HepG2 (cell line): ENCODE results near the gene RPTOR. TPM values are rescaled to one million over a fixed set of nuclear protein-coding genes. Genes with fewer than 3 reads are reported as not detected.
A peak's percentile ranks its signal among the peaks of the same experiment; 100 is the strongest.

Experiments used
- ATAC-seq: fragments of 200-7000 bp; cut with Tn5 transposase; 3 replicates; pipeline ENCODE4 v1.9.1; 2020; ENCODE audit warnings: mild to moderate bottlenecking, moderate library complexity
- BruUV-seq: library from RNA; stranded (reverse); fragments of 400-500 nt; replicated peaks from 2 replicates; lab custom pipeline; 2021; lab: Mats Ljungman, UMichigan
- CTCF ChIA-PET: fragments of 300-600 bp; formaldehyde crosslinking; extraction: SDS; loops from one replicate; lab custom pipeline; 2021; ENCODE audit warnings: low total read pairs, inconsistent platforms, low intra/inter-chr PET ratio; lab: Yijun Ruan, JAX
- POLR2A ChIA-PET: fragments of 350-600 bp; sonication (Branson Sonifier 250); formaldehyde crosslinking; loops from one replicate; lab custom pipeline; 2020; ENCODE audit warnings: antibody characterized with exemption, inconsistent platforms; lab: Yijun Ruan, JAX
- DNase-seq: peaks from one replicate; pipeline ENCODE4 v3.0.0-alpha.2; 2015; ENCODE audit warnings: low spot score
- FAIRE-seq: peaks from 3 replicates; lab custom pipeline; 2011; peaks lifted over from hg19 to GRCh38; lab: Jason Lieb, UNC
- H2AFZ ChIP-seq: one replicate; pipeline ENCODE4 v1.6.1; 2011; ENCODE audit warnings: low read length, inconsistent platforms
- H3K27ac ChIP-seq: fragments of 300-600 bp; 3 replicates; pipeline ENCODE4 v1.8.0; 2011; ENCODE audit warnings: mixed run types, mild to moderate bottlenecking, mixed read lengths, low read length, inconsistent platforms; ENCODE audit not compliant: insufficient read depth; ENCODE audit errors: extremely low read length
- H3K27me3 ChIP-seq, 2 experiments: fragments of 200-600 bp in 1 of 2; 2 replicates in 1 of 2; 3 replicates in 1 of 2; pipeline versions ENCODE4 v1.6.0 to v1.8.0; 2011; ENCODE audit warnings: low read length in 2 of 2, mild to moderate bottlenecking in 2 of 2, moderate library complexity in 2 of 2, inconsistent platforms in 1 of 2; ENCODE audit not compliant: insufficient read depth in 2 of 2, control insufficient read depth in 1 of 2
- H3K36me3 ChIP-seq, 2 experiments: fragments of 200-600 bp in 1 of 2; replicated peaks in 1 of 2; 2 replicates in 1 of 2; 3 replicates in 1 of 2; pipeline versions ENCODE4 v1.5.1 to v1.8.0; 2011; ENCODE audit warnings: low read length in 2 of 2, inconsistent platforms in 1 of 2; ENCODE audit not compliant: insufficient read depth in 2 of 2, control insufficient read depth in 1 of 2
- H3K4me1 ChIP-seq: 2 replicates; pipeline ENCODE4 v1.5.1; 2012; ENCODE audit warnings: low read length, inconsistent platforms; ENCODE audit not compliant: insufficient read depth
- H3K4me2 ChIP-seq: 2 replicates; pipeline ENCODE4 v1.6.0; 2011; ENCODE audit warnings: low read depth, low read length, inconsistent platforms
- H3K4me3 ChIP-seq, 3 experiments: fragments of 200-600 bp in 1 of 3; sonication (generic), shearing (Covaris generic) in 1 of 3; replicated peaks in 1 of 3; 2 replicates each; pipeline ENCODE4 v1.5.1; 2011 to 2016; ENCODE audit warnings: low read length in 3 of 3, inconsistent platforms in 2 of 3, low read depth in 2 of 3, mild to moderate bottlenecking in 2 of 3, control low read depth in 1 of 3, mixed read lengths in 1 of 3; ENCODE audit not compliant: insufficient read depth in 1 of 3
- H3K79me2 ChIP-seq: one replicate; pipeline ENCODE4 v1.6.1; 2011; ENCODE audit warnings: low read length, inconsistent platforms; ENCODE audit not compliant: insufficient read depth
- H3K9ac ChIP-seq: 2 replicates; pipeline ENCODE4 v1.6.0; 2011; ENCODE audit warnings: mild to moderate bottlenecking, low read depth, low read length, inconsistent platforms; ENCODE audit not compliant: insufficient read depth
- H3K9me3 ChIP-seq: 2 replicates; pipeline ENCODE4 v1.5.1; 2012; ENCODE audit warnings: mild to moderate bottlenecking, low read length
- H4K20me1 ChIP-seq: 2 replicates; pipeline ENCODE4 v1.6.0; 2011; ENCODE audit warnings: inconsistent platforms, mild to moderate bottlenecking, low read length, moderate library complexity; ENCODE audit not compliant: insufficient read depth
- BCL6 ChIP-seq: IDR thresholded peaks from 2 replicates; pipeline ENCODE4 v1.6.1; 2016; ENCODE audit warnings: missing genetic modification reagents, missing compliant biosample characterization
- CBX1 ChIP-seq: IDR thresholded peaks from one replicate; pipeline ENCODE4 v1.6.1; 2016; ENCODE audit warnings: antibody characterized with exemption, low read depth
- ELF4 ChIP-seq: sonication (generic); formaldehyde crosslinking; IDR thresholded peaks from 2 replicates; pipeline ENCODE4 v1.5.0; 2020; ENCODE audit warnings: missing genetic modification reagents, mild to moderate bottlenecking, moderate library complexity, borderline replicate concordance
- GZF1 ChIP-seq: sonication (generic); formaldehyde crosslinking; IDR thresholded peaks from 2 replicates; pipeline ENCODE4 v1.5.1; 2020; ENCODE audit warnings: mild to moderate bottlenecking, missing genetic modification reagents
- HOXD1 ChIP-seq: sonication (generic); formaldehyde crosslinking; IDR thresholded peaks from 2 replicates; pipeline ENCODE4 v1.5.0; 2020; ENCODE audit warnings: missing genetic modification reagents
- ISX ChIP-seq: sonication (generic); formaldehyde crosslinking; conservative IDR thresholded peaks from 2 replicates; pipeline ENCODE4 v1.5.0; 2020; ENCODE audit warnings: missing genetic modification reagents
- JUN ChIP-seq: sonication (generic); formaldehyde crosslinking; IDR thresholded peaks from 2 replicates; pipeline ENCODE4 v1.4.0; 2020; ENCODE audit warnings: mild to moderate bottlenecking, missing genetic modification reagents
- NFKB2 ChIP-seq: sonication (generic); formaldehyde crosslinking; IDR thresholded peaks from 2 replicates; pipeline ENCODE4 v1.4.0; 2020; ENCODE audit warnings: missing genetic modification reagents, borderline replicate concordance
- PHF21A ChIP-seq: sonication (generic); formaldehyde crosslinking; IDR thresholded peaks from 2 replicates; pipeline ENCODE4 v1.5.0; 2020; ENCODE audit warnings: mild to moderate bottlenecking, missing genetic modification reagents
- RBAK ChIP-seq: sonication (generic); formaldehyde crosslinking; IDR thresholded peaks from 2 replicates; pipeline ENCODE4 v1.5.1; 2020; ENCODE audit warnings: mild to moderate bottlenecking, missing genetic modification reagents
- SP140L ChIP-seq: sonication (generic); formaldehyde crosslinking; IDR thresholded peaks from 2 replicates; pipeline ENCODE4 v1.4.0; 2020; ENCODE audit warnings: missing genetic modification reagents, borderline replicate concordance
- ZBTB1 ChIP-seq: sonication (generic); formaldehyde crosslinking; IDR thresholded peaks from 2 replicates; pipeline ENCODE4 v1.4.0; 2020; ENCODE audit warnings: missing genetic modification reagents, borderline replicate concordance
- ZBTB42 ChIP-seq: sonication (generic); formaldehyde crosslinking; IDR thresholded peaks from 2 replicates; pipeline ENCODE4 v1.5.0; 2020; ENCODE audit warnings: mild to moderate bottlenecking, missing genetic modification reagents
- ZC3H13 ChIP-seq: sonication (generic); formaldehyde crosslinking; IDR thresholded peaks from 2 replicates; pipeline ENCODE4 v1.8.1; 2023; ENCODE audit warnings: mild to moderate bottlenecking, missing genetic modification reagents, moderate library complexity
- ZKSCAN5 ChIP-seq: sonication (generic); formaldehyde crosslinking; IDR thresholded peaks from 2 replicates; pipeline ENCODE4 v1.5.1; 2020; ENCODE audit warnings: mild to moderate bottlenecking, missing genetic modification reagents
- ZMYM2 ChIP-seq: sonication (generic); formaldehyde crosslinking; IDR thresholded peaks from 2 replicates; pipeline ENCODE4 v1.8.0; 2022; ENCODE audit warnings: mild to moderate bottlenecking, missing genetic modification reagents
- ZNF24 ChIP-seq: fragments of 450-650 bp; IDR thresholded peaks from 2 replicates; pipeline ENCODE4 v1.6.1; 2017; ENCODE audit warnings: antibody characterized with exemption, mild to moderate bottlenecking
- ZNF253 ChIP-seq: sonication (generic); formaldehyde crosslinking; IDR thresholded peaks from 2 replicates; pipeline ENCODE4 v1.8.0; 2022; ENCODE audit warnings: mild to moderate bottlenecking, missing genetic modification reagents, borderline replicate concordance
- ZNF772 ChIP-seq: sonication (generic); formaldehyde crosslinking; IDR thresholded peaks from 2 replicates; pipeline ENCODE4 v1.5.0; 2020; ENCODE audit warnings: mild to moderate bottlenecking, missing genetic modification reagents
- WGBS: methylation state at CpG from one replicate; pipeline ENCODE4 v1.1.6; 2017; ENCODE audit warnings: low lambda C conversion rate; 5-methylcytosine and 5-hydroxymethylcytosine counted together
- in situ Hi-C: cut with HindIII; loops from 2 replicates; pipeline ENCODE4 v1.10.0; 2017; ENCODE audit warnings: low pct_unique_long_range_greater_than_20kb; ENCODE audit not compliant: extremely low pct_ligation_motif_present
- intact Hi-C: fragments of 100-400 bp; cut with micrococcal nuclease; formaldehyde crosslinking; loops from one replicate; pipeline ENCODE4 v1.10.0; 2022; ENCODE audit not compliant: unreplicated experiment
- polyA plus RNA-seq, 8 experiments: library from polyadenylated mRNA; depleted of rRNA in 3 of 8; stranded (reverse) in 7 of 8; unstranded in 1 of 8; fragments of >200 nt; fragmentation: Illumina TruSeq in 4 of 8; extraction: Trizol in 4 of 8; gene quantifications; 2 replicates each; pipeline versions ENCODE4 v1.2.1 to v1.2.3, GENCODE V29; 2011 to 2016; ENCODE audit warnings: low read depth in 4 of 8, missing spikeins in 1 of 8, mixed read lengths in 1 of 8; ENCODE audit not compliant: insufficient read depth in 1 of 8
- total RNA-seq, 5 experiments: library from RNA; depleted of rRNA; stranded (reverse); fragments of >200 nt; fragmentation: Illumina TruSeq; extraction: Trizol; gene quantifications; 2 replicates each; pipeline ENCODE4 v1.2.3, GENCODE V29; 2016; ENCODE audit warnings: low read depth in 1 of 5

Gene RPTOR
- total and polyA plus RNA-seq, 2 of the 13 experiments (the other 11 are each of a cell fraction or from before 2014, with no cell fraction given), result 6.6 to 25.3 TPM

GRCh38 chr17:80564545-80564944 lies 19.9 kb downstream of the RPTOR start:
- ChIA-PET CTCF (interaction anchor here (1.3 kb wide), 1 partner anchor 10 kb away, joined by 5 read pairs; no protein-coding TSS in a partner anchor), POLR2A (no interaction called here)
- peaks cover 80% of the 10 kb centered on the region for H3K79me2 ChIP-seq
- no peak overlapping the region for H3K9ac ChIP-seq
- in situ Hi-C loops, result no loop called here
- no peaks in the 10 kb centered on the region for H3K27me3 ChIP-seq
- intact Hi-C loops, result no loop called here
- WGBS, result 93% methylated on average over 5 of the region's 5 CpGs
- FAIRE-seq (no peak), ATAC-seq (no peak), DNase-seq (no peak)
- H3K4me3 ChIP-seq, result no peak overlapping the region
- H3K4me2 ChIP-seq, result no peak overlapping the region
- H2AFZ ChIP-seq, result no peak overlapping the region
- H3K27ac ChIP-seq, result no peak overlapping the region
- no peaks in the 10 kb centered on the region for H3K4me1 ChIP-seq
- peaks cover 2 to 12% of the 10 kb centered on the region in 2 experiments; a peak in 4 of 5 replicates for H3K36me3 ChIP-seq
- H3K9me3 ChIP-seq, result no peaks in the 10 kb centered on the region
- TF ChIP-seq CBX1 (no peak), ZKSCAN5 (CRISPR knock-in tag) (no peak), ZBTB42 (CRISPR knock-in tag) (no peak), ZMYM2 (no peak), ZNF772 (CRISPR knock-in tag) (no peak)
- no TSS peak for BruUV-seq
- H4K20me1 ChIP-seq, result peaks cover 20% of the 10 kb centered on the region

GRCh38 chr17:80565343-80566053 lies 20.9 kb downstream of the RPTOR start:
- H3K36me3 ChIP-seq, result peaks cover 0 to 2% of the 10 kb centered on the region in 2 experiments; a peak in 1 of 5 replicates
- in situ Hi-C loops, result no loop called here
- no peak overlapping the region for H2AFZ ChIP-seq
- peaks cover 78% of the 10 kb centered on the region for H3K79me2 ChIP-seq
- no peak for FAIRE-seq
- H3K9ac ChIP-seq, result no peak overlapping the region
- no peak overlapping the region for H3K4me3 ChIP-seq
- POLR2A ChIA-PET, result no interaction called here
- peak; percentile 43; the same call in 2 of the 3 replicates for ATAC-seq
- H3K27me3 ChIP-seq, result no peaks in the 10 kb centered on the region
- H3K4me2 ChIP-seq, result no peak overlapping the region
- H3K4me1 ChIP-seq, result no peaks in the 10 kb centered on the region
- CTCF ChIA-PET, result interaction anchor here (1.3 kb wide), 1 partner anchor 9 kb away, joined by 5 read pairs; no protein-coding TSS in a partner anchor
- no peak overlapping the region for H3K27ac ChIP-seq
- no peak for DNase-seq
- TF ChIP-seq ZBTB1 (CRISPR knock-in tag), result no peak
- no peak for TF ChIP-seq BCL6 (CRISPR knock-in tag)
- no peak for TF ChIP-seq ISX (CRISPR knock-in tag)
- no peak for TF ChIP-seq HOXD1 (CRISPR knock-in tag)
- TF ChIP-seq NFKB2 (CRISPR knock-in tag), result no peak
- no peak for TF ChIP-seq PHF21A (CRISPR knock-in tag)
- no peak for TF ChIP-seq ZNF24
- TF ChIP-seq ZNF253 (CRISPR knock-in tag), result no peak
- no peak for TF ChIP-seq GZF1 (CRISPR knock-in tag)
- no peak for TF ChIP-seq JUN
- TF ChIP-seq ELF4 (CRISPR knock-in tag), result no peak
- no peak for TF ChIP-seq RBAK
- TF ChIP-seq ZC3H13 (CRISPR knock-in tag), result no peak
- no peak for TF ChIP-seq SP140L (CRISPR knock-in tag)
- peaks cover 23% of the 10 kb centered on the region for H4K20me1 ChIP-seq
- no peaks in the 10 kb centered on the region for H3K9me3 ChIP-seq
- no TSS peak for BruUV-seq
- 94% methylated on average over 12 of the region's 12 CpGs for WGBS
- intact Hi-C loops, result no loop called here
